ENCODE results near the gene GGA2. TPM values are rescaled to one million over a fixed set of nuclear protein-coding genes. Genes with fewer than 3 reads are reported as not detected.
"Not testable (repeated sequence)": the region's sequence is repeated elsewhere in the genome, so short reads cannot be mapped to it uniquely, and the experiment has no call there.

Gene GGA2
- total RNA-seq, 1 donor from 2014 or later, result 99.4 TPM

- DNase-seq (ENCODE audit: low spot score), result no peak
Measured at GRCh38 chr16:23478566-23478965, 31.7 kb downstream of the GGA2 start.

- no peak for DNase-seq (ENCODE audit: low spot score)
Measured at GRCh38 chr16:23476289-23476688, 34.0 kb downstream of the GGA2 start.

GRCh38 chr16:23469814-23470213 lies 40.5 kb downstream of the GGA2 start:
- DNase-seq (ENCODE audit: low spot score), result no peak

GRCh38 chr16:23466162-23466885 lies 44.0 kb downstream of the GGA2 start:
- no peak for DNase-seq (ENCODE audit: low spot score)

- DNase-seq (ENCODE audit: low spot score), result no peak
Measured at GRCh38 chr16:23465179-23465578, 45.1 kb downstream of the GGA2 start.

GRCh38 chr16:23464196-23464595 lies 46.1 kb downstream of the GGA2 start:
- DNase-seq (ENCODE audit: low spot score), result no peak

GRCh38 chr16:23462994-23463393 lies 47.3 kb downstream of the GGA2 start:
- DNase-seq (ENCODE audit: low spot score), result peak; percentile 84

GRCh38 chr16:23453338-23454052 lies 56.8 kb downstream of the GGA2 start:
- no peak for DNase-seq (ENCODE audit: low spot score)

GRCh38 chr16:23452572-23453337 lies 57.5 kb downstream of the GGA2 start, which contains the start of gene COG7:
Gene COG7 (minus strand): TSS chr16:23453189. CDS start chr16:23452994, 195 bp downstream.
- DNase-seq (ENCODE audit: low spot score), result peak; percentile 89

- no peak for DNase-seq (ENCODE audit: low spot score)
Measured at GRCh38 chr16:23452221-23452571, 58.1 kb downstream of the GGA2 start.

- no peak for DNase-seq (ENCODE audit: low spot score)
Measured at GRCh38 chr16:23448392-23448791, 61.9 kb downstream of the GGA2 start.

GRCh38 chr16:23437542-23437941 lies 72.8 kb downstream of the GGA2 start:
- DNase-seq (ENCODE audit: low spot score), result not testable (repeated sequence)

GRCh38 chr16:23436951-23437350 lies 73.3 kb downstream of the GGA2 start:
- DNase-seq (ENCODE audit: low spot score), result no peak

- DNase-seq (ENCODE audit: low spot score), result no peak
Measured at GRCh38 chr16:23435500-23435899, 74.8 kb downstream of the GGA2 start.

- DNase-seq (ENCODE audit: low spot score), result no peak
Measured at GRCh38 chr16:23434380-23434779, 75.9 kb downstream of the GGA2 start.

GRCh38 chr16:23433261-23433920 lies 76.9 kb downstream of the GGA2 start:
- DNase-seq (ENCODE audit: low spot score), result no peak

GRCh38 chr16:23432176-23433128 lies 77.8 kb downstream of the GGA2 start:
- DNase-seq (ENCODE audit: low spot score), result no peak

GRCh38 chr16:23428351-23428750 lies 81.9 kb downstream of the GGA2 start:
- no peak for DNase-seq (ENCODE audit: low spot score)

GRCh38 chr16:23424292-23424958 lies 85.9 kb downstream of the GGA2 start:
- peak; percentile 67 for DNase-seq (ENCODE audit: low spot score)

- peak; percentile 89 for DNase-seq (ENCODE audit: low spot score)
Measured at GRCh38 chr16:23423496-23424049, 86.7 kb downstream of the GGA2 start.
